Stimulated activated effector memory CD8-positive, alpha-beta T cell treated with anti-CD3 and anti-CD28 coated beads, Interleukin-12 subunit alpha, Interleukin-12 subunit beta, amount 100 ng/mL, for 72 hours (primary cell): ENCODE data around the gene AARS2.

Source experiments
- ATAC-seq: fragments of 150-1000 bp; cut with Tn5 transposase; 2 replicates; pipeline ENCODE4 v1.10.0; 2021
- DNase-seq, 2 donors: peaks; one replicate each; pipeline ENCODE4 v3.0.0; 2021 to 2022; ENCODE audit warnings: low spot score in 2 of 2
- H3K27ac Mint-ChIP-seq: one replicate; pipeline ENCODE4 v1.8.0; 2022; ENCODE audit warnings: mild to moderate bottlenecking, mixed read lengths
- H3K36me3 Mint-ChIP-seq: one replicate; pipeline ENCODE4 v1.8.0; 2022; ENCODE audit warnings: mild to moderate bottlenecking, mixed read lengths
- H3K4me1 Mint-ChIP-seq: one replicate; pipeline ENCODE4 v1.8.0; 2022; ENCODE audit warnings: mixed read lengths
- H3K4me3 Mint-ChIP-seq: one replicate; pipeline ENCODE4 v1.8.0; 2022; ENCODE audit warnings: mild to moderate bottlenecking, mixed read lengths
- H3K9me3 Mint-ChIP-seq: one replicate; pipeline ENCODE4 v1.8.0; 2022; ENCODE audit warnings: mixed read lengths

AARS2 gene

DNA sequence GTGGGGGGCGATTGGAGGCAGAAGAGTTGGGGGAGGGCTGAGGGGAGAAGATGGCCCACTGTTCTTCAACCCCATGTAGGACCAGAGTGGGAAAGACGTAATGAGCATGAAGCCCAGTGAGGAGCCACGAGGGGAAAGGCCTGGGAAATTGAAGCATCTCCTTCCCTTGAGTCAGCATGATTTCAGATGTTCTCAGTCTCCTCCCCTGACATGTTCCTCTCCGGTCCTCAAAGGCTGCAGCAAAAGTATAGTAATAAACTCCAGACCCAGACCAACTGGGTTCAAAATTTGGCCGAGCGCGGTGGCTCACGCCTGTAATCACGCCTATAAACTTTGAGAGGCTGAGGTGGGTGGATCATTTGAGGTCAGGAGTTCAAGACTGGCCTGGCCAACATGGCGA lies 45.9 kb downstream of the AARS2 start:
- no peak for ATAC-seq
- H3K36me3 Mint-ChIP-seq: peaks cover 30% of the 10 kb centered on the region
- no peak overlapping the region for H3K4me3 Mint-ChIP-seq
- H3K9me3 Mint-ChIP-seq: no peaks in the 10 kb centered on the region
- DNase-seq: no peak
- peaks cover 57% of the 10 kb centered on the region for H3K4me1 Mint-ChIP-seq
- H3K27ac Mint-ChIP-seq: no peak overlapping the region

DNA sequence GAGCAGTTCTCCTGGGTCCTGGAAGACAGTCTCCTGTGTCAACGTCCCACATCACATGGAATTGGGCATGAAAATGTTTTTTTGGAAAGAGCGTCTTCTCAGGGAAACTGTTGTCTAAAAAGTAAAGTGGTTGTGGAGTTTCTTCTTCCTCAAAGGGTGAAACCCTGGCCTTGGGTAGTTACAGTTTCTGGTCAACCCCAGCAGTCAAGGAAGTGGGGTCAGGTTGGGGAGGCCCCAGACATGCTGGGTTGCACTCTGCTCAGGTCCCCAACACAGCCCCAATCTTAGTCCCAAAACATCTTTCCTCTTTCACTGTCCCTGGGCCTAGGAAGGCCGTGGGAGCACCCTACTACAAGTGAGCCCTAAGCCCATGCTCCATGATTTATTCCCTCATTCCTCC lies 46.8 kb downstream of the AARS2 start:
- H3K9me3 Mint-ChIP-seq: no peaks in the 10 kb centered on the region

DNA sequence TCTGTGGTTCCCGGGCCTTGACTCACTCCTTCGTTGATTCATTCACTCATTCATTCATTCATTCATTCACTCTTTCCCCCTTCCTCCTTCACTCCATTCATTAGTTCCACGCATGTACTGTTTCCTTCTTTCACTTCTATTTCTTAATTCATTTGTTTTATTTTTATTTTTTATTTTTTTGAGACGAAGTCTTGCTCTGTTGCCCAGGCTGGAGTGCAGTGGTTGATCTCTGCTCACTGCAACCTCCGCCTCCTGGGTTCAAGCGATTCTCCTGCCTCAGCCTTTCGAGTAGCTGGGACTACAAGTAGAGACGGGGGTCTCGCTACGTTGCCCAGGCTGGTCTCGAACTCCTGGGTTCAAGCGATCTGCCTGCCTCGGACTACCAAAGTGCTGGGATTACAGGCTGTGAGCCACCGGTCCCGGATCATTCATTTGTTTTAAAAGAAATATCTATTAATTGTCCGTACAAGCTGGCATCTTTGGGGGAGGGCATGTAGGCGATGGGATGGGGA lies 47.4 kb downstream of the AARS2 start:
- Mint-ChIP-seq H3K27ac (peak overlapping the region; percentile 98), H3K4me1 (peaks cover 67% of the 10 kb centered on the region), H3K4me3 (peak overlapping the region; percentile 98), H3K9me3 (no peaks in the 10 kb centered on the region), H3K36me3 (peaks cover 45% of the 10 kb centered on the region)
- ATAC-seq: no peak
- DNase-seq: no peak

More for the DNA sequence above, 46.8 kb downstream of the AARS2 start:
- Mint-ChIP-seq H3K4me1 (peaks cover 65% of the 10 kb centered on the region), H3K27ac (peak overlapping the region; percentile 98), H3K36me3 (peaks cover 39% of the 10 kb centered on the region), H3K4me3 (peak overlapping the region; percentile 98)
- no peak for ATAC-seq
- DNase-seq: no peak

- Mint-ChIP-seq H3K9me3 (no peaks in the 10 kb centered on the region), H3K36me3 (peaks cover 51% of the 10 kb centered on the region), H3K4me3 (peak within 1 kb of the TSS; percentile 98), H3K27ac (peak within 1 kb of the TSS; percentile 98), H3K4me1 (peaks cover 69% of the 10 kb centered on the region)
- peak; percentile 96 to 98 for DNase-seq
- peak; percentile 69 for ATAC-seq
These were observed 48.0 kb downstream of the AARS2 start, which contains the start of gene NFKBIE for GRCh38 chr6:44265007-44265721. Gene NFKBIE (minus strand): TSS chr6:44265551. CDS start chr6:44265346, 205 bp downstream.

GRCh38 chr6:44264154-44265006 lies 48.8 kb downstream of the AARS2 start:
- peak; percentile 48 for ATAC-seq
- Mint-ChIP-seq H3K9me3 (no peaks in the 10 kb centered on the region), H3K36me3 (peaks cover 59% of the 10 kb centered on the region), H3K4me3 (peak overlapping the region; percentile 98), H3K4me1 (peaks cover 61% of the 10 kb centered on the region), H3K27ac (peak overlapping the region; percentile 98)
- peak in 1 of 2 donors; percentile 71 for DNase-seq

DNA sequence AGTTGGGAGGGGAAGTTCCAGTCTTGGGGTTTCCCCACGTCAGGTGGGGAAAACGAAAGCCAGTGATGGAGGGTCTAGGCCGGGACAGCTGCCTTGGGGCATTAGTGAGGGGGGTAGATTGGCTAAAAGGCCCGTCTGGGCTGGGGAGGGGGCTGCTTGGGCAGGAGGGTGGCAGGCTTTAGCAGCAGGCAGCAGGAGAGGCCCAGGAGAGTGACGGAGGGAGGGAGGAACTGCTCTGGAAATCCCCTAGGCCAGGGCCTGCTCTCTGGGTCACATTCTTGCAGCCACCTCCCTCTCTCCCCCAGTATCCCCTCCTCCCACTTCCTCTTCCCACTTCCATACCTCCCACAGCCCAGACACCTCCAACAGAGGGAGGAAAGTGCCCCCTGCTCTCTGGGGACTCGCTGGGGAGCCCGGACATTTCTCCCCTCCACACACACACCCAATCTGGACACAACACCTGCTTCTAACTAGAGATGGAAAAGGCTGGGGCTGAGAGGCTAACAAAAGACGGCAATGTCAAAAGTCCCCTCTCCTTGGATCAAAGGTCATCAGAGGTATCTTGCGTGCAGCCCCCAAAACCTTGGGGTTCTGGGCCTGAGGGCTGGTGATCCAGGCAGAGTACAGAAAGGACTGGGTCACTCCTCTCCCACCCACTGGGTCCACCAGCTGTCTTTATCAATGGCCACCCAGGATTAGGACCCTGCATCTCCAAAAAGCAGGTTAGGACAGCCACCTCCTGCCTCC lies 49.6 kb downstream of the AARS2 start:
- peak overlapping the region; percentile 98 for H3K4me3 Mint-ChIP-seq
- H3K27ac Mint-ChIP-seq: peak overlapping the region; percentile 98
- peak in 1 of 2 donors; percentile 76 for DNase-seq
- H3K36me3 Mint-ChIP-seq: peaks cover 68% of the 10 kb centered on the region
- H3K4me1 Mint-ChIP-seq: peaks cover 63% of the 10 kb centered on the region
- ATAC-seq: peak; percentile 52
- H3K9me3 Mint-ChIP-seq: no peaks in the 10 kb centered on the region

DNA sequence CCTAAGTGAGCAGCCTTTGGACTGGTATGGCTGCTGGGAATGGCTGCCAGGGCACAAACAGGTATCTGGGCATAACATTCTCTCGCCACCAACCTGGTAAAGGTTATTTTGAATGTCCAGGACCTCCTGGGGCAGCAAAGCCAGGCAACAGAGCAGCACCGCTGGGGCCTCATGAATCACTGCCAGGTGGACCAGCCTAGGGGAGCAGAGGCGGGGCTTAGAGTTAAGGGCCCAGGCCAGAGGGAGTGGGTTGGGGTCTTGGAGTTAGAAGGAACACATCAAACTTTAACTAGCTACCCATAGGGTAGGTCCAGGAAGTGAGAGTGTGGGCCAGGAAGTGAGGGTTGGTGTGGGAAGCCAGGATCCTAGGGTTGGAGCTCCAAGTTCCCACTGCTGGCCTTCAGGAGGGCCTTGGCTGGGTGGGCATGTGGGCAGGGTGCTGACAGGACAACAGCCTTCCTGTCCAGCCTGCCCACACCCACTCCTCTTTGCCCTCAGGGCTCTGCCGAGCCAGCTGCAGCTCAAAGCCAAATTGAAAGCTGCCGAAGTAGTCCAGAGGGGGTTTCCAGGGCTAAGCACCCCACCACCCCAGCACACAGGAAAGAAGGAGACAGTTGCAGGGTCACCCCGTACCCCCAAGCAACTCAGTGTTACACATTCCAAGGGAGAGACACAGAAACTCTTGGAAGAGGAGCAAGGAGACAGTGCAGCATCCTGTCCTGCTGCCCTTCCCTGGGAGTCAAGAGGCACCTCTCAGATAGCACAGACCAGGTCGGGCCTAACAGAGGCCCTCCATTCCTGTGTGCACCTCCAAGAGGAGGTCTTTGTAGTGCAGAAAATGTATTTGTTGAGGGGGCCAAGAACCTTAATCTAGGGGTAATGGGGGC lies 50.4 kb downstream of the AARS2 start:
- Mint-ChIP-seq H3K4me3 (peak overlapping the region; percentile 98), H3K36me3 (peaks cover 76% of the 10 kb centered on the region), H3K4me1 (peaks cover 71% of the 10 kb centered on the region), H3K27ac (peak overlapping the region; percentile 98), H3K9me3 (no peaks in the 10 kb centered on the region)
- ATAC-seq: peak; percentile 1
- no peak for DNase-seq

DNA sequence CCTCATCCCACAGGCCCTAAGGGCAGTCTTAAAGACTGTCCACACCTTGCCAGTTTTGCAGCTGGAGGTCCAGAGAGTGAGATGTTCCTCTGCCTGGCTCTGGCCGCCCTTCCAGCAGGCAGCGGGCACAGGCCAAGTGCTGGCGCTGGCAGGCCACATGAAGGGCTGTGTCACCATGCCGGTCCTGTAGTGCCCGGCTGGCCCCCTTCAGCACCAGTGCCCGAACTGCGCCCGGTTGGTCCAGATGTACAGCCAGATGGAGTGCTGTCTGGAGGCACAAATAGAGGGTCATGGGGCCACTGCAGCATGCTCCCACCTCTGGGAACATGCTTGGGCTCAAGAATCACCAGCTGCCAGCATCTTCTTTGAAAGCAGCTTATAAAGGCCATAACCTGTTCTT lies 51.6 kb downstream of the AARS2 start:
- Mint-ChIP-seq H3K4me1 (peaks cover 70% of the 10 kb centered on the region), H3K4me3 (peak overlapping the region; percentile 98), H3K36me3 (peaks cover 79% of the 10 kb centered on the region), H3K9me3 (no peaks in the 10 kb centered on the region), H3K27ac (peak overlapping the region; percentile 98)
- DNase-seq (no peak), ATAC-seq (no peak)

DNA sequence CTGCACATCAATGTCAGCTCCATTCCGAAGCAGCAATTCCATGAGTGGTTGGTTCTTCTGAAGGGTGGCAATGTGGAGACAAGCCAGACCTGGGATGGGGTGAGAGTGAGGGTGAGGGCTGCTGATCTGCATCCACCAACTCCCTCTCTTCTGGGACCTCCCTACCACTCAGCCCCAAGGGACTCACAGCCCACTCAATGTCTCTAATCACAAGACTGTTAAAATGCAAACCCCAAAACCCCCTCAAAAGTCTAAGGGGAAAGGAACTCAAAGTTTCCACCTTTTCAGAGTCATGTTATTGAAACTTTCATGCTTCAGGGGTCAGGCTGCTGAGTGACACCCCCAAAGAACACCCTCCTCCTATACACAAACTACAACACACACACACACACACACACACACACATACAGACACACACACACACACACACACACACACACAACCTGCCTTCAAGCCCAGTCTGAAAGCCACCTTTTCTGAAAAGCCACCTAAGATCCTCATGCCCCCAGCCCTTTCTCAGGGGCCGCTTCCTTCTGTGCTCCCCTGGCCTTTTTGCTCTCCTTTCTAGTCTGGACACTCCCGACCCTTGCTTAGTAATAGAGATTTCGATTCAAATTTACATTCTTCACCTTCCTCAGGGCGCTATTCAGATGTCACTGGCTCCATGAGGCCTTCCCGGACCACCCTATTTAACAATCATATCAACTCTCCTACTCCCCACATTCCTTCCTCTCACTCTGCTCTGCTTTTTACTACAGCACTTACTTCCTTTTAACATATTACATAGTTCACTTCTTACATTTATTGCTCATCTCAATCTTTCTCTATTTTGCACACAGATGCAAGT lies 52.5 kb downstream of the AARS2 start:
- H3K36me3 Mint-ChIP-seq: peaks cover 80% of the 10 kb centered on the region
- H3K9me3 Mint-ChIP-seq: no peaks in the 10 kb centered on the region
- no peak for DNase-seq
- ATAC-seq: no peak
- H3K4me1 Mint-ChIP-seq: peaks cover 72% of the 10 kb centered on the region
- H3K27ac Mint-ChIP-seq: peak overlapping the region; percentile 40
- H3K4me3 Mint-ChIP-seq: peak overlapping the region; percentile 1

DNA sequence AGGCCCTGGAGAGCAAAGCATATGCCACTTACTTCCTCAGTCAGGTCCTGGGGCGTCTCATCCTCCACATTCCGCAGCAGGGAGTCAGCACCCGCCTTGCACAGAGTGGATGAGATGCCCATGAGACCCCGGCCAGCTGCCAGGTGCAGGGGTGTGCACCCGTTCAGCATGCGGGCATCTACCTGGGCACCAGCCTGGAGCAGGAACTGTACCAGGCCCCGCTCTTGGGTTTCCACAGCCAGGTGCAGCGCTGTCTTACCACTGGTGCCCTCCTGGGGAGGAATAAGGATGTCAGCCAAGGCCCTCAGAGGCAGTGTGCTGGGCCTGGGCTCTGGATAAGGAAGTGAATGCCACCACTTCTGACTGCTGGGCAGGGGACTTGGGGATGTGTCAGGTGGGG lies 53.1 kb downstream of the AARS2 start:
- no peak overlapping the region for H3K4me3 Mint-ChIP-seq
- H3K27ac Mint-ChIP-seq: peak overlapping the region; percentile 40
- DNase-seq: no peak
- H3K9me3 Mint-ChIP-seq: no peaks in the 10 kb centered on the region
- H3K4me1 Mint-ChIP-seq: peaks cover 79% of the 10 kb centered on the region
- no peak for ATAC-seq
- peaks cover 83% of the 10 kb centered on the region for H3K36me3 Mint-ChIP-seq

GRCh38 chr6:44258921-44259320 lies 54.2 kb downstream of the AARS2 start:
- Mint-ChIP-seq H3K4me3 (peak overlapping the region; percentile 88), H3K27ac (peak overlapping the region; percentile 100), H3K36me3 (peaks cover 88% of the 10 kb centered on the region), H3K4me1 (peaks cover 81% of the 10 kb centered on the region), H3K9me3 (no peaks in the 10 kb centered on the region)
- ATAC-seq: no peak
- DNase-seq: no peak

DNA sequence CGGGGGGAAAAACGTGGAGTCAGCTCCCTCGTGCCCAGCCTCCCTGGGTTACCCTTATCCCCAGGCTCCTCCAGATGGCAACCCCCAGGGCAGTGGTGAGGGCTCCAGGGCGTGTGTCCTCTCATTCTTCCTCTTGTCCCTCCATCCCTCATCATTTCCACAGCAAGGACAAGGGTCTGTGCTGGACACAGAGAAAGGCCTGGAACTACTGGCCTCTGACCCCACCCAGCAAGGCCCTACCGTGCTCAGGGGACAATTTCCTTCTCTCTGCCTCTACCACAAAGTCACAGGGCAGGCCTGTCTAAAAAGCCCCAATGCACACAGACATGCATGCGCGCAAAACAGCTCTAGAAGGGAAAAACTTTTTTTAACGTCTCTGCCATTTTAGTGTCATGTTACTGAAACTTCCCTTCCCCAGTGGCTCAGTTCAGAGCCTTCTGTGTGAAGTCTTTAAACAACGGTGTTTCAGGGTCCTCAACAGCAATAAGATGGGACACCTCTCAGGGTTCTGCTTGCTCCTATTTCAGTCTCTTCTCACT lies 54.8 kb downstream of the AARS2 start:
- Mint-ChIP-seq H3K36me3 (peaks cover 93% of the 10 kb centered on the region), H3K4me1 (peaks cover 81% of the 10 kb centered on the region), H3K9me3 (no peaks in the 10 kb centered on the region), H3K4me3 (peak overlapping the region; percentile 88), H3K27ac (peak overlapping the region; percentile 100)
- no peak for DNase-seq
- ATAC-seq: no peak

DNA sequence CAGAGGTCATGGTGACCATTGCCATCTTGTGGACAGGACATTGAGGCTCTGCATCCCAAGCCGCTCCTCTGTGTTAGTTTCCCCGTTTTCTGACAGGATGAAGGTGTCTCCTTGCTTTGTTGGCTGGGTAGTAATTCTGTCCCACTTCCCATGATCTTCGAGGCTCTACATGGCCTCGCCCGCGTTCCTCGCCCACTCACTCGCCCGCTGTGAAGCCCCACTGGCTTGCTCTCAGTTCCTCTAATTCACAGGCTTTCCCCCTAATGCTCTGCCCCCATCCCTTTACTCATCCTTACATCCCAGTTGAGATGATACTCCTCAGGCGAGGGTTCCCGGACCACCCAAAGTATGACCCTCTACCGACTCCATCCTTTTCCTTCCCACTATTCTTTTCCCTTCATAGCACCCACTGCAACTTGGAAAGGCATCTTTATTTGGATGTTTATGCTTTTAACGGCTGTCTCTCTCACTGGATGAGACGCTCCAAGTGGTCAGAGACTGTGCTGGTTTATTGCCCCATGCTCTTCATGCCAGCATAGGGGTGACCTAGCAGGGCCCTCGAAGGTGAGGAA lies 55.3 kb downstream of the AARS2 start:
- no peaks in the 10 kb centered on the region for H3K9me3 Mint-ChIP-seq
- peaks cover 98% of the 10 kb centered on the region for H3K36me3 Mint-ChIP-seq
- peaks cover 81% of the 10 kb centered on the region for H3K4me1 Mint-ChIP-seq
- peak overlapping the region; percentile 88 for H3K4me3 Mint-ChIP-seq
- DNase-seq (no peak), ATAC-seq (peak; percentile 3)
- H3K27ac Mint-ChIP-seq: peak overlapping the region; percentile 100
